T-helper 1 cell treated with Interleukin-12 subunit alpha and Interleukin-12 subunit beta and Interleukin-4 antibody, amounts not matched to agents 30 ng/mL and 1 ng/mL, for 36 hours (primary cell): Measurements from ENCODE around the gene C11orf16. TPM values are rescaled to one million over a fixed set of nuclear protein-coding genes. Genes with fewer than 3 reads are reported as not detected.
"Not testable (repeated sequence)": the region's sequence is repeated elsewhere in the genome, so short reads cannot be mapped to it uniquely, and the experiment has no call there.

Experiments used
- intact Hi-C: fragments of 100-400 bp; cut with micrococcal nuclease; formaldehyde crosslinking; loops from one replicate; pipeline ENCODE4 v1.15.1; 2024
- total RNA-seq: library from RNA; stranded (reverse); gene quantifications from 2 replicates; pipeline ENCODE4 v1.2.3, GENCODE V29; 2022

Gene C11orf16, protein sequence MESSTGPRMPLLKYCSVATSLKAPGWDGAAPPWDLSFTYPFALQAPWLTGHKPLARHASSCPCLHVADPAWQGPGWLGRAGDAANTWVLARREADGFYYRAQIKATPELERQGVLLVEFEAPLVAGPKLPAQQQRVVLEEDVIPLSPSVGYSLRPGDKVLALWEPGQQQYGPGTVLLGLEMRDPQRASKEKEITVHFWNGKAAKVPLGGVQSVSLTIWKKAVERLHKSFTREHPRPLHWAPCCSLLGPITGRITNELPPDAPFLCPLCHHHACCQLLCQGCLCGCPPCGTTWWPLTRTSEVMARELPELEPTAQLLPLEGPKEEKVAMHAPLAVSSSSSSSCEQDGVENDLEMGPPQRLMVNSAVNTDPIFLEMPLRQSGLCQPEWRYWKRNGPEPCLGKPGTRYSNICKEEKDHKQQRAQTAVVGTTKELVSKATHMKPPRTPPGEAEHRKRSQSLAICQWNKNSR
- total RNA-seq, result not detected in 2 replicates

- intact Hi-C loops, result no loop called here
Observed at GRCh38 chr11:8932564-8933180, at the start of gene C11orf16. TSS of gene C11orf16 (minus strand) at chr11:8932947. CDS start at chr11:8932308, 639 bp downstream.

GRCh38 chr11:8980485-8980884 lies 47.7 kb upstream of the C11orf16 start:
- intact Hi-C loops, result no loop called here

DNA sequence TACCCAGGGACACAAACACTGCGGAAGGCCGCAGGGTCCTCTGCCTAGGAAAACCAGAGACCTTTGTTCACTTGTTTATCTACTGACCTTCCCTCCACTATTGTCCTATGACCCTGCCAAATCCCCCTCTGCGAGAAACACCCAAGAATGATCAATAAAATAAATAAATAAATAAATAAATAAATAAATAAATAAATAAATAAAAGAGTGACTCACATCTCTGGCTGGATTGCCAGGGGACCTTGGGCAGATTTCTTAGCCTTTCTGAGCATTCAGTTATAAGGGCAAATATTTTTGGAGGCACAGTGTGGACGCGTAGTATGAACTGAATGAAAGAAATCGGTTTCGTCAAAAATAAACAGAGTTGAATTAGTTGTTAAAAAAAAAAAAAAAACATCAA lies 46.6 kb upstream of the C11orf16 start:
- intact Hi-C loops, result not testable (repeated sequence)

GRCh38 chr11:8973121-8973520 lies 40.4 kb upstream of the C11orf16 start:
- intact Hi-C loops, result no loop called here

GRCh38 chr11:8971924-8972316 lies 39.2 kb upstream of the C11orf16 start:
- intact Hi-C loops, result no loop called here

- intact Hi-C loops, result no loop called here
Observed at GRCh38 chr11:8971196-8971923, 38.6 kb upstream of the C11orf16 start.

GRCh38 chr11:8967184-8967583 lies 34.4 kb upstream of the C11orf16 start:
- intact Hi-C loops, result loop anchor here (2.0 to 10.0 kb wide), 2 partner anchors 1488 to 1574 kb away; partner anchors contain the start of genes AMPD3 and RNF141

GRCh38 chr11:8964324-8965320 lies 31.9 kb upstream of the C11orf16 start, which contains the start of gene TMEM9B:
TSS of gene TMEM9B (minus strand) at chr11:8964442. CDS start at chr11:8964313, 129 bp downstream.
- intact Hi-C loops, result loop anchor here (1.0 to 10.0 kb wide), 15 partner anchors 37 to 1490 kb away; partner anchors contain the start of genes ADM, AKIP1, AMPD3 and EIF3F

- intact Hi-C loops, result loop anchor here (1.0 to 10.0 kb wide), 15 partner anchors 38 to 1491 kb away; partner anchors contain the start of genes ADM, AKIP1, AMPD3 and EIF3F
Observed at GRCh38 chr11:8963569-8964323, 31.0 kb upstream of the C11orf16 start.

DNA sequence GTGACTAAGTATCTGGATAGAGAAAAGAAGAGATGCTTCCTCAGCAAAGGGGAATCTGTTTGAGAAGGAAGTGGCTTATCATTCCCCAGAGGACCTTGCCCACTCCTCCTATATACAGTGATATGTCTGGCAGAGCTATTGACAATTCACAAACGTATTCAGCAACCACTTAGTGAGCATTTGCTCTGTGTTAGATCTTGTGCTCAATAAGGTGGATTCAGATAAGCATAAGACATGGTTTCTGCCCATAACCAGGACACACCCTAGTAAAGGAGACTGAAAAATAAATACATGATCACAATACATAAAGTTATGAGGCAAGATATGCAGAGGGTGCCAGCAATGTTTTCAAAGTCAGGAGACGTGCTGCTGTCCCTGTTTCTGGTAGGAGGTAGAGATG lies 30.1 kb upstream of the C11orf16 start:
- intact Hi-C loops, result loop anchor here (5.0 to 10.0 kb wide), 2 partner anchors 1344 to 1492 kb away; partner anchors contain the start of genes ADM and AMPD3

- intact Hi-C loops, result loop anchor here (5.0 to 10.0 kb wide), 2 partner anchors 1346 to 1493 kb away; partner anchors contain the start of genes ADM and AMPD3
Observed at GRCh38 chr11:8961401-8961800, 28.7 kb upstream of the C11orf16 start.

DNA sequence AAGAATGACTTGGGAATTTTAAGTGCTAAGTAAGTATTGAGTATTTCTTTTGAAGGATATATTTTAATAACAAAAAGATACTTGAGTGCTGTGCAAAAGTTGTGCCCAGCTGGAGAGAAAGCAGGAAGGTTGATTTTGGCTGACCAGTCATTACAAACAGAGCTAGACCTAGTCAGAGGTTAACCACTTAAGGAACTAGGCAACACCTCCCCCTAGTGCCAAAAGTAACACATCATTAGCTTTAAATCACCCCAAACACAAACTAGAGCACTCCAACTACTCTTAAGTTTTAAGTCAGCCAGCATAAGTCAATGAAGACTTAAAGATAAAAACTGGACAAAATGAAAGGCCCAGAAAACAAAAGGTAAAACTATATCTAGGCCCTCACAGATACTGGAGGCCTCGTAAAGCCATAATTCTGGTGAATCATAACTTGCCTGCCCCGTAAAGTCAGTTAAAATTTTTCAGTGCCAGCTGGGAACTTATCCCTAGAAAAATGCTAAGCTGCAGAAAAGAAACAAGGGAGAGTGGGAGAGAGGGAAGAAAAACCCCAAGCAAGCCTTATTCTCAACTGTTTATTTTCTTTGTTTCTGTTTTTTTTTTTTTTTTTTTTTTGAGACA lies 26.9 kb upstream of the C11orf16 start:
- intact Hi-C loops, result loop anchor here (1.0 to 10.0 kb wide), 11 partner anchors 45 to 1495 kb away; partner anchors contain the start of genes ADM and AMPD3

DNA sequence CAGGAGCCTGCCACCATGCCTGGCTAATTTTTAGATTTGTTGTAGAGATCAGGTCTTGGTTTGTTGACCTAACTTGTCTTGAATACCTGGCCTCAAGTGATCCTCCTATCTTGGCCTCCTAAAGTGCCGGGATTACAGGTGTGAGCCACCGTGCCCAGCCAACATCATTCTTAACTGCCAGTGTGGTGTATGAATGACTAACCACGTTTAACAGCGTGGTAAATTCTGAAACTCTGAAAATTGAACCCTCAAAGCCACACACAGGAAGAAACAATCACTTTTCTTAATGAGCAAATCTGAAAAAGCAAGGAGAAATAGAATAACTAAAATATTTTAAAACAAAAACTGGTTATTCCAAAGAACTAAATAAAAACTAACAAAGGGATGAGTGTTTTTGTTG lies 24.1 kb upstream of the C11orf16 start:
- intact Hi-C loops, result loop anchor here (5.0 to 10.0 kb wide), 2 partner anchors 85 to 392 kb away; no protein-coding TSS in a partner anchor

DNA sequence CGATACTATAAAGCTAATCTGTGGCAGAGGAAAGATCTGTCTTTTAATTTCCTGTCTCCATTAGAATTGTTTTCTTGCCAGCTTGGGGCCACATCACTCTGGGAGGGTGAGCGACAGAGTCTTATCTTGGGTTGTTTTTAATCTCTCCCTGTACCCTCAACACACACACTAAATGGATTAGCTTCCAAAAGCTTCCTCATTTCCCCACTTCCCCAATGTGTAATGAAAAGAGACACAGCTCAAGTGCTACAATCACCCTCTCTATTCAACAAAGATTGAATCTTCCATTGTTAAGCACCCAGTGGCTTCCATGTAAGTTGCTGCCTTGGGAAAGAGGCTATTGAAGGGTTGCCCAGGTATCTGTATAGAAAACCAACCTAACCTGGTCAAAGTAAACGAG lies 16.1 kb upstream of the C11orf16 start:
- intact Hi-C loops, result no loop called here

DNA sequence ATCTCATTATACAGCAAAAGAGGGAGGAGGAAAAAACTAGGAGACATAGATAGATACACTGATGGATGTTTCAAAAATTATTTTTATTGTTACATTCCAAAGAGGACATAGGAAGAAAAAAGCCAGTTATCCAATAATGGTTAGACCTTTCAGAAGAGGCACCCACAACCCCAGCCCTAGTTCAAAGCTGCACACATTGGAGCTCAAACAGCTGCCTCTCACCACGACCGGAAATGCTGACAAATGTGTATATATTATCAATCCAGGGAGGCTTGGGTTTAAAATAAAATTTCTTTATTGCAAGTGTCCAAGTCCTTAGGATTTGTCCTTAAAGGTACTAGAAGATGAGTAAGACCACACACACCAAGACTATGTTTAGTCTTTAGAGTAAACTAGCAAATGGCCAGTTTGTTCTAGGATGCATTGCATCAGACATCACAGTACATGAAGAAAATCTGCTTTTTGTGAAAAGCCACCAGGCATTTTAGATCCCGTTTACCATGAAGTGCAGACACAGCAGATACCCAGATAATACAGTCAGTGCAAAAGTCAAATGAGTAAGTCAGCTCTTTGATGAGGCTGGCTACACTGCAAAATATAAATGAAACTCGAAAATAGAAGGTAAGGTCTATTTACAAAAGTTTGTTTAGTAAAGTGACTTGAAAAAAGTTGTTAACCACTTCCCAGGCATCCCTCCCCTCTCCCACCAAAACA lies 14.6 kb upstream of the C11orf16 start:
- intact Hi-C loops, result no loop called here

GRCh38 chr11:8942518-8943066 lies 9.8 kb upstream of the C11orf16 start, which contains the start of gene ASCL3:
TSS of gene ASCL3 (minus strand) at chr11:8943016. CDS start at chr11:8938161, 4,855 bp downstream.
- intact Hi-C loops, result no loop called here

DNA sequence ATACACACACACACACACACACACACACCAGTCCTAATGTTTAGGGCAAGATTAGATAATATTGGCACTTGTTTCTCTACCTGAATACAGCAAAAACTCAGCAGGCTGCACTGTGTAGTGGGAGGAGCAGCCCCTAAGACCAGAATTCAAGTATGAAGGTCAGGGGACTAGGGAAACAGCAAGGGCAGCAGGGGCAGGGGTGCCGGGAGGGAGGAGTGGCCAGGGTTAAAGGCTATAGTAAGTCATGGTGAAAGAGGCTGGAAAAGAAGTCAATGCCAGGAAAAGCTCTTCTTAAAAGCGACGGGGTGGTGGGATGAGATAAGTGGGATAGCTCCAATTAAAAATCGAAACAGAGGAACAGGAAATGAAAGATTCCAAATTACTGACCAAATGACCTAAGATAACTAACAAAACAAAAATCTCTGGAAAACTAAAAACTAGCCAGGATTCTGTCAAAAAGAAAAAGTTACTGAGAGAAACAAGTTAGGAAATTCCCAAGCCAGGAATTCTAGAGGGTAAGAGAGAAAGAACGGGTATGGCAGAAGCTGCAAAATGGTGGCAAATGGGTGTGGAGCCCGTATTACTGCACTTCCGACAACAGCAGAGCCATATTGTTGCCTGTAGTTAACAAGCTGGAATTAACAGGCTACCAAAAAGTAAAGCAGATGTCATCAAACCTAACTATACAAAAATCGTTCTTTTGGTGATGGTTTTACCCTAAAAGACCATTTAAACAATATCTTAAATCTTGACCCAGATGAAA lies 8.8 kb upstream of the C11orf16 start:
- intact Hi-C loops, result no loop called here
